Measurements from ENCODE around the gene TARBP1.

DNA sequence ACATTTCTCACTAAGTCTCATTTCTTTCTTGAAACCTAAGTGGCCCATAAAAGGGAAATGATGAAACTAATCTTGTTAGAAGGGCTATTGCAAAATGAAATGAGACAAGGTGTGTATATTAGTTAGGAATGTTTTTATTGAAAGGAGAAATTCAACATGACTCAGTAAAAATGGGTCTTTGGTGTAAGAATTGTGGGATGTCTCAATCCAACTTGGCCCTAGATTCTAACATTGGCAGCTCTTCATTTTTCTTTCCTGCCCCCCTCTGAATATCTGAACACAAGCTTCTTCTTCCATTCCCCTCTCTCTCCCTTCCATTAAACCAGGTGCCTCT is 26.8 kb upstream of the TARBP1 start:
- TF ChIP-seq, protein P1, sequence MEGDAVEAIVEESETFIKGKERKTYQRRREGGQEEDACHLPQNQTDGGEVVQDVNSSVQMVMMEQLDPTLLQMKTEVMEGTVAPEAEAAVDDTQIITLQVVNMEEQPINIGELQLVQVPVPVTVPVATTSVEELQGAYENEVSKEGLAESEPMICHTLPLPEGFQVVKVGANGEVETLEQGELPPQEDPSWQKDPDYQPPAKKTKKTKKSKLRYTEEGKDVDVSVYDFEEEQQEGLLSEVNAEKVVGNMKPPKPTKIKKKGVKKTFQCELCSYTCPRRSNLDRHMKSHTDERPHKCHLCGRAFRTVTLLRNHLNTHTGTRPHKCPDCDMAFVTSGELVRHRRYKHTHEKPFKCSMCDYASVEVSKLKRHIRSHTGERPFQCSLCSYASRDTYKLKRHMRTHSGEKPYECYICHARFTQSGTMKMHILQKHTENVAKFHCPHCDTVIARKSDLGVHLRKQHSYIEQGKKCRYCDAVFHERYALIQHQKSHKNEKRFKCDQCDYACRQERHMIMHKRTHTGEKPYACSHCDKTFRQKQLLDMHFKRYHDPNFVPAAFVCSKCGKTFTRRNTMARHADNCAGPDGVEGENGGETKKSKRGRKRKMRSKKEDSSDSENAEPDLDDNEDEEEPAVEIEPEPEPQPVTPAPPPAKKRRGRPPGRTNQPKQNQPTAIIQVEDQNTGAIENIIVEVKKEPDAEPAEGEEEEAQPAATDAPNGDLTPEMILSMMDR (IDR thresholded peaks at IDR 0.05): no peak
- no peak for TF ChIP-seq POLR2A (IDR thresholded peaks at IDR 0.05)

Measured in uterus (tissue), 2 donors.